ENCODE results near the gene RAB6D. TPM values are rescaled to one million over a fixed set of nuclear protein-coding genes. Genes with fewer than 3 reads are reported as not detected.
"Not testable (repeated sequence)": the region's sequence is repeated elsewhere in the genome, so short reads cannot be mapped to it uniquely, and the experiment has no call there.

RAB6D gene
- total RNA-seq, 1 donor from 2014 or later, result not detected

DNA sequence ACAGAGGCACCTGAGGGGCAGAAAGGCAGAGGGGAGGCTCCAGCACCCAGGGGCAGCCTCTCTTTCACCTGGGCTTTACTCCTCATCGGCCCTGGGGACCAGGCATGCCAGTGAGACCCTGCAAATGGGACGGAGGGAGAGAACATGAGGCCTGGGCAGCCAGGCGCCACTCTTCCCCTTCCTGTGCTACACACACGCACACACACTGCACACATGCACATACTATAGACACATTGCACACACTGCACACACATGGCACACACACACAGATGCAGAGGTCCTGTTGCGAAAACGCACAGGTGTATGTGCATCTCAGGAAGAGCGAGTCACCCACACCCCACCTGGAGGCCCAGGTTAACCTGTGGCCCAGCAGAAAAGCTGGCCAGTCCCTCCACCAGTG, 3.4 kb upstream of the RAB6D start:
- DNase-seq (ENCODE audit: low spot score) (no peak), ATAC-seq (no peak)

GRCh38 chr2:131366643-131367042, 2.7 kb upstream of the RAB6D start:
- ATAC-seq (no peak), DNase-seq (ENCODE audit: low spot score) (no peak)

DNA sequence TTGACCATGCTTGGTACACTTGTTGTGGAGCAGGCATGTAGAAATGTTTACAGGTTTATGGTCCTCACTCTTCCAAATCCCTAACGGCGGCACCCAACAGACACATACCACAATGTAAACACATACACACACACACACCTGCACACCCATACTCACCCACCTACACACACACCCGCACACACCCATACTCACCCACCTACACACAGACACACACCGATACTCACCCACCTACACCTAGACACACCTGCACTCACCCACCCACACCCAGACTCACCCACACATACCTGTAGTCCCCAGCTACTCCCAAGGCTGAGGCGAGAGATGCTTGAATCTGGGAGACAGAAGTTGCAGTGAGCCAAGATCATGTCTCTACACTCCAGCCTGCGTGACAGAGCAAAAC, 1.5 kb upstream of the RAB6D start:
- ATAC-seq, result no peak
- no peak for DNase-seq (ENCODE audit: low spot score)

- not testable (repeated sequence) for ATAC-seq
Measured at GRCh38 chr2:131363213-131363612, 755 bp downstream of the RAB6D start.

DNA sequence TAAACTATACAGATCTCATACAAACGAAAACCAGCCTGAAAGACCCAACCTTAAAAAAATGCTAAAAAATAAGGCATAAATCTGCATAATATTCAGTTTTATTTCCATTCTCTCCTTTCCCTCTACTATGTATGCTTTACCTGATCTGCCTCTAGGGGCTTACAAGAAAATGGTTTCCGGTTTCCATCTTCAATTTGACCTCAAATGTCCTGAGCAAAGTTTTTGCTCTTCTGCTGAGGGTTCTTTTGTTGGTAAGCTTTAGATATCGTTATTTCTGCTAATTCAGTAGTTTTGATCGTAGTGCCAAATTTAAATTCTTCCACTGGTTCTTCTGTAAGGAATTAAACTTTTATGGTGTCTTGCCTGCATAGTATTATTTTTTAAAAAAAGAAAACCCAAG, 2.2 kb downstream of the RAB6D start:
- ATAC-seq, result not testable (repeated sequence)

More at GRCh38 chr2:131363213-131363612, 755 bp downstream of the RAB6D start:
- DNase-seq (ENCODE audit: low spot score), result not testable (repeated sequence)

GRCh38 chr2:131353167-131353697, 10.7 kb downstream of the RAB6D start:
- not testable (repeated sequence) for ATAC-seq; DNase-seq (ENCODE audit: low spot score)

More for the DNA sequence above, 2.2 kb downstream of the RAB6D start:
- DNase-seq (ENCODE audit: low spot score), result not testable (repeated sequence)

GRCh38 chr2:131349021-131349420, 14.9 kb downstream of the RAB6D start:
- ATAC-seq (no peak), DNase-seq (ENCODE audit: low spot score) (no peak)

GRCh38 chr2:131347035-131347434, 16.9 kb downstream of the RAB6D start:
- not testable (repeated sequence) for DNase-seq (ENCODE audit: low spot score); ATAC-seq

GRCh38 chr2:131339307-131339706, 24.7 kb downstream of the RAB6D start:
- not testable (repeated sequence) for ATAC-seq; DNase-seq (ENCODE audit: low spot score)

GRCh38 chr2:131335319-131335718, 28.6 kb downstream of the RAB6D start:
- not testable (repeated sequence) for DNase-seq (ENCODE audit: low spot score)
- peak; percentile 50 for ATAC-seq

DNA sequence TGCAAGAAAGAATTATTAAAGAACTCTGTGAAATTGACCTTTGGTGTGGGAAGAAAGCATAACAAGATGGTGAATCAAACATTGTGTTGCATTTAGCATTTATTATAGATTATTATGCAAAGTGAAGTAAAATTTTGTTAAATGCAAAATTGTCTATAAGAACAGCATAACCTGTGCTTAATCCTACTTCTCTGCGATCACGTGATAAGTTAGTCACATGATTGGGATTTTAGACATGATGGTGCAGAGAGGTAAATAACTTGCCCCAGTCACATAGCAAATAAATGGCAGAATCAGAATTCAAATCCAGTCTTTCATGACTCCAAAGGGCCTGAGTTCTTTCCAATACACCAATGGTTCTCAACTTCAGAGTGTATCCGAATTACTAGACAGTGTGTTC, 31.3 kb downstream of the RAB6D start:
- not testable (repeated sequence) for DNase-seq (ENCODE audit: low spot score); ATAC-seq

GRCh38 chr2:131331000-131331399, 33.0 kb downstream of the RAB6D start:
- ATAC-seq, result peak; percentile 47
- DNase-seq (ENCODE audit: low spot score), result not testable (repeated sequence)

DNA sequence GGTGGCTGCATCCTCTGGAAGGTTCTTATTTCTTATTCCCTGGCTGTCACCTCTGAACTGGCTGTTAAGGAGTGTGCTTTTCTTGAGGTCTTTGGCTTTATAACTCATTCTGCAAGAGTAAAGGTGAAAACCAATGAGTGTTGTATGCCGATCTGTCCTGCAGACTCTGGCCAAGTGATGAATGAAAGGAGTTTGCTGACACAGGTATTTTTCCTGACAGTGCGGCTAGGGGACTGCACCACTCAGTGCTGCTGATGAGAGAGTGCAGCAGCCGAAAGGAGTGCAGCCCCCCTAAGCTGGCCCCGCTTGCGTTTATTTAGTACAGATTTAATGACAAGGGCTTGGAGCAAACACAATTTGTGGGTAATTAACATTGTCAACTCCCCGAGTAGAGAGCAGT, 41.8 kb downstream of the RAB6D start:
- DNase-seq (ENCODE audit: low spot score) (no peak), ATAC-seq (no peak)

DNA sequence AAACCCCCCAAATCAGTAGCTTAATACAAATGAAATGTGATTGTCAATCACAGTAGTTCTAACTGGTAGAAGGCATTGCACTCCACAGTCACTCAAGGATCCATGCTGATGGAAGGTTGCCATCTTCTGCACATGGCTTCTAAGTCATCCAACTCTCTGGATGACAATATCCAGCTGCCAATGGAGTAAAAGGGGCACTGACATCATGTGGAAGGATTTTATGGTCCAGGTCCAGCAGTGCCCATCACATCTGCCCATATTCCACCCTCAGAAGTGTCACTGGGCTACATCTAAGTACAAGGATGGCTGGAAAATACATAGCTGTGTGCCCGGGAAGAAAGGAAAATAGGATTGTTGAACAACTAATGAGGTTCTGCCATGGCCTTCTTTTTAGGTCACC, 42.6 kb downstream of the RAB6D start:
- not testable (repeated sequence) for ATAC-seq

GRCh38 chr2:131311001-131311400, 53.0 kb downstream of the RAB6D start:
- DNase-seq (ENCODE audit: low spot score); ATAC-seq: not testable (repeated sequence)

More for the DNA sequence above, 42.6 kb downstream of the RAB6D start:
- not testable (repeated sequence) for DNase-seq (ENCODE audit: low spot score)

Other genes starting within 250 kb of the RAB6D start
- gene POTEE, start 154.6 kb downstream of the RAB6D start, total RNA-seq, result not detected
- 0.15 TPM for gene TUBA3D, start 112.0 kb upstream of the RAB6D start, total RNA-seq
- 60.2 TPM for gene MZT2A, start 128.2 kb upstream of the RAB6D start, total RNA-seq
- 0.30 TPM for gene CCDC74A, start 163.7 kb upstream of the RAB6D start, total RNA-seq